Upper lobe of left lung (tissue), 6 donors: ENCODE measurements around the gene CNOT4. TPM values are rescaled to one million over a fixed set of nuclear protein-coding genes. Genes with fewer than 3 reads are reported as not detected.

Experiments
- ATAC-seq, 2 donors: fragments of 200-7000 bp; cut with Tn5 transposase; one replicate each; pipeline ENCODE4 v1.9.1; 2022; ENCODE audit warnings: mild to moderate bottlenecking in 2 of 2, moderate library complexity in 2 of 2; ENCODE audit not compliant: low FRiP score in 2 of 2
- DNase-seq, 2 donors: peaks; one replicate each; pipeline ENCODE4 v3.0.0-alpha.2; 2019 to 2020
- H3K27ac ChIP-seq, 4 donors: fragments of 200-600 bp; sonication (generic); one replicate each; pipeline ENCODE4 v1.5.1; 2016 to 2019
- H3K27me3 ChIP-seq, 4 donors: fragments of 200-600 bp; sonication (generic); one replicate each; pipeline ENCODE4 v1.5.1; 2017 to 2019
- H3K36me3 ChIP-seq, 4 donors: fragments of 200-600 bp; sonication (generic); one replicate each; pipeline ENCODE4 v1.5.1; 2016 to 2019
- H3K4me1 ChIP-seq, 4 donors: fragments of 200-600 bp; sonication (generic); one replicate each; pipeline ENCODE4 v1.5.1; 2018 to 2019
- H3K4me3 ChIP-seq, 4 donors: fragments of 200-600 bp; sonication (generic); one replicate each; pipeline ENCODE4 v1.5.1; 2017 to 2019; ENCODE audit warnings: mild to moderate bottlenecking in 2 of 4, moderate library complexity in 1 of 4
- H3K9me3 ChIP-seq, 4 donors: fragments of 200-600 bp; sonication (generic); one replicate each; pipeline ENCODE4 v1.5.1; 2018 to 2019
- EP300 ChIP-seq, 4 donors: sonication (generic); formaldehyde crosslinking; IDR thresholded peaks; one replicate each; pipeline ENCODE4 v1.5.1; 2017; ENCODE audit warnings: antibody characterized with exemption in 4 of 4, control low read depth in 2 of 4
- POLR2A ChIP-seq, 4 donors: fragments of 450-650 bp; IDR thresholded peaks; one replicate each; pipeline ENCODE4 v1.5.1; 2016 to 2017; ENCODE audit warnings: antibody characterized with exemption in 4 of 4, mild to moderate bottlenecking in 2 of 4
- POLR2AphosphoS5 ChIP-seq, 2 donors: sonication (generic); formaldehyde crosslinking; IDR thresholded peaks; one replicate each; pipeline ENCODE4 v1.5.1; 2017; ENCODE audit warnings: antibody characterized with exemption in 2 of 2
- WGBS, 2 donors: methylation state at CpG; one replicate each; pipeline ENCODE4 v1.1.5; 2017 to 2018; 5-methylcytosine and 5-hydroxymethylcytosine counted together
- total RNA-seq, 6 donors: library from RNA; depleted of rRNA in 4 of 6; stranded (reverse); fragments of >200 nt in 4 of 6; gene quantifications; one replicate each; pipeline versions ENCODE4 v1.1.0 to v1.2.1, GENCODE V29; 2016 to 2021
- TF ChIP-seq, protein P1 (sequence below), 6 experiments: fragments of 450-650 bp in 4 of 6; fragments of 200-600 bp in 2 of 6; sonication (generic) in 2 of 6; IDR thresholded peaks; one replicate each; pipeline ENCODE4 v1.5.1; 2016 to 2019; ENCODE audit warnings: antibody characterized with exemption in 6 of 6
- donor health status: DM: no; HTN: no; CAD: no; lungs with moderate emphysema.
- donor health status: DM: no; HTN: yes; CAD: no; lungs with severe emphysema.

The CNOT4 gene, protein sequence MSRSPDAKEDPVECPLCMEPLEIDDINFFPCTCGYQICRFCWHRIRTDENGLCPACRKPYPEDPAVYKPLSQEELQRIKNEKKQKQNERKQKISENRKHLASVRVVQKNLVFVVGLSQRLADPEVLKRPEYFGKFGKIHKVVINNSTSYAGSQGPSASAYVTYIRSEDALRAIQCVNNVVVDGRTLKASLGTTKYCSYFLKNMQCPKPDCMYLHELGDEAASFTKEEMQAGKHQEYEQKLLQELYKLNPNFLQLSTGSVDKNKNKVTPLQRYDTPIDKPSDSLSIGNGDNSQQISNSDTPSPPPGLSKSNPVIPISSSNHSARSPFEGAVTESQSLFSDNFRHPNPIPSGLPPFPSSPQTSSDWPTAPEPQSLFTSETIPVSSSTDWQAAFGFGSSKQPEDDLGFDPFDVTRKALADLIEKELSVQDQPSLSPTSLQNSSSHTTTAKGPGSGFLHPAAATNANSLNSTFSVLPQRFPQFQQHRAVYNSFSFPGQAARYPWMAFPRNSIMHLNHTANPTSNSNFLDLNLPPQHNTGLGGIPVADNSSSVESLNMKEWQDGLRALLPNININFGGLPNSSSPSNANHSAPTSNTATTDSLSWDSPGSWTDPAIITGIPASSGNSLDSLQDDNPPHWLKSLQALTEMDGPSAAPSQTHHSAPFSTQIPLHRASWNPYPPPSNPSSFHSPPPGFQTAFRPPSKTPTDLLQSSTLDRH
- total RNA-seq: 10 to 100 TPM; 12.1 to 25.7 (median 19.5) TPM

DNA sequence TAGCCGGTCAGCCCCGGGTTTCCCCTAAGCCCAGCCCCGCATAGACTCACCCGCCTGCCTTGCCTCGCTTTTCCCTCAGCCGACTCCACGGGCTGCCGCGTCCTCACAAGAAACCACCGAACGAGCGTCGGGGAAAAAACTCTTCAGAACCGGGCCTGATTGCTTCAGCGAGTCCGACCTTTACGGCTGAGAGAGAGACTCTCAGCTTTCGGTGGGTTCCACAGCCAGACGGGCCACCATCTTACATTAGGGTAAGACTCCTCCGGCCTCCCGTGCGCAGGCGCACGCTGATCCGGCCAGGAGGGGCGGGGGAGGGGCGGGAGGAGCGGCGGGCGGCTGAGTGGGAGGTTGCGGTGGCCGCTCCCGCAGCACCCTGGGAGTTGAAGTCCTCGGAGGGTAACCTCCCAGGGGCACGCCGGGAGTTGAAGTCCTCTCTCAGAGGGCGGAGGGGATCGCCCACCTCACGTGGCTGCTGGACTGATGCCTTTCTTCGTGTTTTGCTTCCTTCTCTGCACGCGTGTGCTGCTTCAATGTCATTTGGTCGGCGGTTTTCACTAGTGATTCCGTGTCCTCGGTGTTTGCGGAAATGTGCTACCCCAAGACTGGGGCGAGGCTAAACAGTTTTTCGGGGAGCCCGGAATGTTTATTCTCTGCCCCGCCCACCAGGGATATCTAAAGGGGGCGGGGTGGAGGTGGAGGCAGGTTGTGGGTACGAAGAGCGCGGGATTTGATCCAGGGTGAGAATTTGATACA lies at the start of gene CNOT4:
Gene CNOT4, minus strand, starts transcription at position 264 of the 753 bp plus-strand sequence. CDS start 71,771 bp downstream, outside the sequence.
- WGBS, 2 donors: 0% methylated on average over 5 to 35 of the region's 55 CpGs
- H3K27ac ChIP-seq: peak within 1 kb of the TSS; percentile 88 to 94 (median 92)
- TF ChIP-seq POLR2AphosphoS5 (IDR thresholded peaks at IDR 0.05) (peak; percentile 31 to 76), EP300 (IDR thresholded peaks at IDR 0.05) (no peak), POLR2A (IDR thresholded peaks at IDR 0.05) (peak in 2 of 4 donors; percentile 65 to 73)
- TF ChIP-seq, protein P1, sequence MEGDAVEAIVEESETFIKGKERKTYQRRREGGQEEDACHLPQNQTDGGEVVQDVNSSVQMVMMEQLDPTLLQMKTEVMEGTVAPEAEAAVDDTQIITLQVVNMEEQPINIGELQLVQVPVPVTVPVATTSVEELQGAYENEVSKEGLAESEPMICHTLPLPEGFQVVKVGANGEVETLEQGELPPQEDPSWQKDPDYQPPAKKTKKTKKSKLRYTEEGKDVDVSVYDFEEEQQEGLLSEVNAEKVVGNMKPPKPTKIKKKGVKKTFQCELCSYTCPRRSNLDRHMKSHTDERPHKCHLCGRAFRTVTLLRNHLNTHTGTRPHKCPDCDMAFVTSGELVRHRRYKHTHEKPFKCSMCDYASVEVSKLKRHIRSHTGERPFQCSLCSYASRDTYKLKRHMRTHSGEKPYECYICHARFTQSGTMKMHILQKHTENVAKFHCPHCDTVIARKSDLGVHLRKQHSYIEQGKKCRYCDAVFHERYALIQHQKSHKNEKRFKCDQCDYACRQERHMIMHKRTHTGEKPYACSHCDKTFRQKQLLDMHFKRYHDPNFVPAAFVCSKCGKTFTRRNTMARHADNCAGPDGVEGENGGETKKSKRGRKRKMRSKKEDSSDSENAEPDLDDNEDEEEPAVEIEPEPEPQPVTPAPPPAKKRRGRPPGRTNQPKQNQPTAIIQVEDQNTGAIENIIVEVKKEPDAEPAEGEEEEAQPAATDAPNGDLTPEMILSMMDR (IDR thresholded peaks at IDR 0.05): peak in 1 of 6 experiments; percentile 17
- peak within 1 kb of the TSS; percentile 61 to 80 (median 66) for H3K4me3 ChIP-seq
- no peaks in the 10 kb centered on the region for H3K9me3 ChIP-seq
- H3K4me1 ChIP-seq: peaks cover 21 to 28% (median 27%) of the 10 kb centered on the region in 4 donors
- H3K36me3 ChIP-seq: no peaks in the 10 kb centered on the region
- H3K27me3 ChIP-seq: no peaks in the 10 kb centered on the region
- peak; percentile 97 to 98 for DNase-seq
- ATAC-seq: peak; percentile 99 to 100

DNA sequence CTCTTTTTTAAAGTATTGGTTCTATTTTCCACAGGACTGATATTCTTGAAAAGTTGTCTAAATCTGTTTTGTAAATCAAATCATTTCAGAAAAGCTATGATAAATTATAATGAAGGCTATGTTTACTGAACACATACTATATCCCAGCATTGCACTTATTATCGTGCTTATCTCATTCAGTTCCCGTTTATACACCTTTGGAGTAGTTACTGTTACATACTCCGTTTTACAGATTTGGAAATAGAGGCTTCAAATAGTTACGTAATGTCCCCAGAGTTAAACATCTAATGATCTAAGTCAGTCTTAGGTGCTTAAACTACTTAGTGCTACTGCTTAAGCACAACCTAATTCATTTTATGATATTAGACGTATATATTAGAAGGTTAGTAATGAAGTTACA lies 49.0 kb upstream of the CNOT4 start:
- H3K27me3 ChIP-seq: no peaks in the 10 kb centered on the region
- WGBS, 2 donors: 44 to 53% methylated on average over 5 of the region's 5 CpGs
- no peak for TF ChIP-seq POLR2AphosphoS5 (IDR thresholded peaks at IDR 0.05)
- no peak for TF ChIP-seq EP300 (IDR thresholded peaks at IDR 0.05)
- TF ChIP-seq, protein P1 (IDR thresholded peaks at IDR 0.05): no peak
- no peak for TF ChIP-seq POLR2A (IDR thresholded peaks at IDR 0.05)
- H3K9me3 ChIP-seq: no peaks in the 10 kb centered on the region
- ATAC-seq (no peak), DNase-seq (no peak)
- H3K36me3 ChIP-seq: no peaks in the 10 kb centered on the region
- H3K4me3 ChIP-seq: peak overlapping the region; percentile 75 to 95 (median 92)
- H3K27ac ChIP-seq: peak overlapping the region in 3 of 4 donors; percentile 91 to 98 (median 93)
- peaks cover 9 to 30% (median 13%) of the 10 kb centered on the region in 4 donors for H3K4me1 ChIP-seq

DNA sequence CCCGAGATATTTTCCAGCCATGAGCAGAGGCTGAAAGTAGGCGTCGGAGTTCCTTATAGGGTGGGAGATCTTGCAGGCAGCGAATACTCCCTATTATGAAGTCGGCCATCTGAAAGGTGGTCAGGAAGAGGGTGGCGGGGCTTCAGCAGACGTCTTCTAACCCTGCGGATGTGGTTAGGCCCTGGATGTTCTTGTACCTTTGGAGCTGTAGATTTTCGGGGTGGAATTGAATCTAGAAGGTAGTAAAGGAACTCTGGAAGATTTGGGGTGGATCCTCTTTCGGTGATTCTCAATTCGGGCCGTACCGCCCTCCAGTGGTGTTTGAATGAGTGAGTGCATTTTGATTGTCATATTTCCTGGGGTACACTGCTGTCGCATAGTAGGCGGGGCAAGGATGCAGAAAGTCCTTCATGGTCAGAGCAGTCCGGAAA lies 48.5 kb upstream of the CNOT4 start:
- Histone ChIP-seq H3K27me3 (no peaks in the 10 kb centered on the region), H3K27ac (peak overlapping the region; percentile 91 to 98 (median 93)), H3K4me1 (peaks cover 9 to 30% (median 13%) of the 10 kb centered on the region in 4 donors), H3K36me3 (no peaks in the 10 kb centered on the region), H3K9me3 (no peaks in the 10 kb centered on the region), H3K4me3 (peak overlapping the region; percentile 75 to 95 (median 92))
- 0% methylated on average over 6 to 16 of the region's 16 CpGs for WGBS, 2 donors
- DNase-seq (peak in 1 of 2 donors; percentile 67), ATAC-seq (peak; percentile 81 to 86)
- TF ChIP-seq, protein P1 (IDR thresholded peaks at IDR 0.05): peak in 5 of 6 experiments; percentile 19 to 52 (median 43)
- TF ChIP-seq POLR2A (IDR thresholded peaks at IDR 0.05): no peak
- no peak for TF ChIP-seq EP300 (IDR thresholded peaks at IDR 0.05)

DNA sequence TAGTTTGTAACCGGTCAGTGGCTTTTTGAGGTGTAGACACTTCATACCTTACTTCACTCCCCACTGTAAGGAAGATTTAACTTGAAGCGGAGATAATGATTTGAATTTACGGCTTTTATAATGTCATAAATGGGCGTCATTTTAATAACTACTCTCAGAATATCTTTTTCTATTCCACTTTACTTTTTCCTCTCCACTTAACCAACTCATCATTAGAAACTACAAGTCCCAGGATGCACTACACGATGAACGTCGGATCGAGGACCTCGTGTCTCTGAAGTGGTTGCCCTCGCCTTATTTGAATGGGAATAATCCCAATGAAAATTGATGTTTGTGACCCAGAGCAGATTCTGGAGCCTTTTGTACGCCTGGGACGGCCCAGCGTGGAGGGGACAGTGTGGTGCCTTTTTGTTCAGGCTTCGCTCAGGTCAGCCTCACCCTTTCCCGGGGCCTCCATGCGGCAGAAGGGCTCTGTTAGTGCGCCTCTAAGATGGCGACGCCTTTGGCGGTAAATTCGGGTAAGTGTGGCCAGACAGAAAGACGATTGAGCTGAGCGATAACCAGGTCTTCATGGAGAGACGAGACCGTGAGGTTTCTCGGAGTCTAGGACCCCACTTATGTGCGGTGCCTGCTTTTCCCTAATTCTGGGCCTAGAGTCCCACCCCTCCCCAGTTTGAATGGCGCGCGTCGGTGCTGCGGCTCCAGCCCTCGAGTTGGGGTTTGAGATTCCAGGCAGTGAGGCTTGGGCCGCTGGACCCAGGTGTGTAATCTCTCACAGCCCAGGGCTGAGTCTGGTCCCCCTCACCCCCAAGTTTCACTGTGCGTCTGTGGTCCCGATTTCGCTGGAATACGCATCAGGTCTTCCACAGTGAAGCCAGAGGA lies 47.8 kb upstream of the CNOT4 start, which contains the start of gene NUP205:
Gene NUP205, plus strand, starts transcription at position 463 of the 882 bp plus-strand sequence. Its CDS starts 28 bp downstream, at position 491.
- peak within 1 kb of the TSS; percentile 75 to 95 (median 92) for H3K4me3 ChIP-seq
- H3K4me1 ChIP-seq: peaks cover 9 to 30% (median 13%) of the 10 kb centered on the region in 4 donors
- H3K9me3 ChIP-seq: no peaks in the 10 kb centered on the region
- peak; percentile 94 to 98 for ATAC-seq
- no peaks in the 10 kb centered on the region for H3K36me3 ChIP-seq
- peak within 1 kb of the TSS; percentile 91 to 98 (median 93) for H3K27ac ChIP-seq
- TF ChIP-seq POLR2A (IDR thresholded peaks at IDR 0.05) (peak in 2 of 4 donors; percentile 38 to 41), POLR2AphosphoS5 (IDR thresholded peaks at IDR 0.05) (peak; percentile 54 to 60), EP300 (IDR thresholded peaks at IDR 0.05) (no peak)
- TF ChIP-seq, protein P1 (IDR thresholded peaks at IDR 0.05): peak in 5 of 6 experiments; percentile 12 to 57 (median 30)
- 4 to 5% methylated on average over 16 to 38 of the region's 38 CpGs for whole genome bisulfite sequencing, 2 donors
- no peaks in the 10 kb centered on the region for H3K27me3 ChIP-seq
- peak; percentile 54 to 61 for DNase-seq
